ENCODE data around the gene EPS15. TPM values are rescaled to one million over a fixed set of nuclear protein-coding genes. Genes with fewer than 3 reads are reported as not detected.

Gene EPS15
- total RNA-seq, 4 donors from 2014 or later = 56.9 to 80.5 (median 64.3) TPM

GRCh38 chr1:51515982-51516648 is 3.0 kb downstream of the EPS15 start:
- intact Hi-C loops (cut with DNase I; ENCODE audit: low total_unique reads) = no loop called here
- DNase-seq (ENCODE audit: low spot score in 2 of 2) = no peak
- no peak overlapping the region for H3K4me3 ChIP-seq (ENCODE audit: low read depth, poor library complexity, severe bottlenecking)
- no peak for TF ChIP-seq CTCF (IDR thresholded peaks at IDR 0.05)
- TF ChIP-seq POLR2A (IDR thresholded peaks at IDR 0.05) = no peak

GRCh38 chr1:51515312-51515960 is 3.6 kb downstream of the EPS15 start:
- intact Hi-C loops (cut with DNase I; ENCODE audit: low total_unique reads) = no loop called here
- TF ChIP-seq POLR2A (IDR thresholded peaks at IDR 0.05) = no peak
- no peak for TF ChIP-seq CTCF (IDR thresholded peaks at IDR 0.05)
- 64 to 67% methylated on average over 5 of the region's 5 CpGs for WGBS, 2 donors
- H3K4me3 ChIP-seq (ENCODE audit: low read depth, poor library complexity, severe bottlenecking) = no peak overlapping the region
- no peak for DNase-seq (ENCODE audit: low spot score in 2 of 2)

DNA sequence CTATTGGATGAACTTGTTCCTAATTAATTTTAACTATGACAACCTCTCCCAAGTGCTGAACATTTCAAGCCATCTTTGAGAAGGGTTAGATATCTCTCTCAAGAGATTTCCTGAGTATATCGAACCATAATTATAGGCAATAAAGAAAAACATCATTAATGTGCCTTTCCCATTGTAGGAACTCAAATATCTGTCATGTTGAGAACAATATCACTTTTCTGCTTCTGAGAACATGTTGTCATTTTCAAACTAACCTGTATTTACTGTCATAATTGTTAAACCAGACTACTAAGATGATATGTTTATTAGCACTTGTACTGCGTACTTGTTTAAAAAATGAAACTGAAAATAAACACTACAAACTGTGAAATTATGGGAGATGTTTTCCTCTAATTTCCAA is 4.3 kb downstream of the EPS15 start:
- 18 to 38% methylated on average over 2 of the region's 2 CpGs for WGBS, 2 donors
- H3K4me3 ChIP-seq (ENCODE audit: low read depth, poor library complexity, severe bottlenecking) = no peak overlapping the region
- intact Hi-C loops (cut with DNase I; ENCODE audit: low total_unique reads) = no loop called here
- no peak for DNase-seq (ENCODE audit: low spot score in 2 of 2)
- no peak for TF ChIP-seq CTCF (IDR thresholded peaks at IDR 0.05)
- TF ChIP-seq POLR2A (IDR thresholded peaks at IDR 0.05) = no peak

- intact Hi-C loops (cut with DNase I; ENCODE audit: low total_unique reads) = no loop called here
- no peak overlapping the region for H3K4me3 ChIP-seq (ENCODE audit: low read depth, poor library complexity, severe bottlenecking)
- WGBS, 2 donors = 78 to 93% methylated on average over 1 of the region's 1 CpG
- no peak for DNase-seq (ENCODE audit: low spot score in 2 of 2)
- TF ChIP-seq CTCF (IDR thresholded peaks at IDR 0.05) = no peak
- TF ChIP-seq POLR2A (IDR thresholded peaks at IDR 0.05) = no peak
Measured at GRCh38 chr1:51512606-51513005, 6.5 kb downstream of the EPS15 start.

DNA sequence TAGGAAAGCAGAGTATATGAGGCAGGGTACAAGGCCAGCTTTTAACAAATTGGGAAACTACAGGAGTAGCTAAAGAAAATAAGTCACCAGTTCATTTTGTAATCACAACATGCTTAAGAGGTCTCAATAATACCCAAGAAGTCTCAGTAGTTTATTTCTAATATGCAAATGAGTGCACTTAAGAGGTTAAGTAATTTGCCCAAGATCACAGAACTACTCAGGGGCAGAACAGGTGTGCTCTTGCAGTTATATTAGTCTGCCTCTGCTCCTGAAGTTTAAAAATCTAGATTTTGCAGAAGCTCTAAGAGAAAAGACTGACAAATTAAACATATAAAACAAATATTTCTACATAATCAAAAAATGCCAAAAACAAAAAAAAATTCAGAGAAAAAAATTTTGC is 6.9 kb downstream of the EPS15 start:
- TF ChIP-seq CTCF (IDR thresholded peaks at IDR 0.05) = no peak
- no peak for TF ChIP-seq POLR2A (IDR thresholded peaks at IDR 0.05)
- H3K4me3 ChIP-seq (ENCODE audit: low read depth, poor library complexity, severe bottlenecking) = no peak overlapping the region
- intact Hi-C loops (cut with DNase I; ENCODE audit: low total_unique reads) = no loop called here
- DNase-seq (ENCODE audit: low spot score in 2 of 2) = no peak

- no peak for DNase-seq (ENCODE audit: low spot score in 2 of 2)
- 62 to 64% methylated on average over 2 of the region's 2 CpGs for WGBS, 2 donors
- H3K4me3 ChIP-seq (ENCODE audit: low read depth, poor library complexity, severe bottlenecking) = no peak overlapping the region
- intact Hi-C loops (cut with DNase I; ENCODE audit: low total_unique reads) = no loop called here
- TF ChIP-seq POLR2A (IDR thresholded peaks at IDR 0.05) (no peak), CTCF (IDR thresholded peaks at IDR 0.05) (no peak)
Measured at GRCh38 chr1:51509773-51510172, 9.3 kb downstream of the EPS15 start.

Measured in lower leg skin (tissue), 4 donors.